Stomach (tissue), 4 donors: Measurements from ENCODE around the gene MTCL1.

Experiments used
- EP300 ChIP-seq: sonication (generic); formaldehyde crosslinking; IDR thresholded peaks from one replicate; pipeline ENCODE4 v1.6.1; 2017; ENCODE audit warnings: antibody characterized with exemption
- POLR2A ChIP-seq, 4 donors: fragments of 450-650 bp; IDR thresholded peaks; one replicate each; pipeline ENCODE4 v1.6.1; 2016; ENCODE audit warnings: antibody characterized with exemption in 4 of 4, control low read depth in 2 of 4, mild to moderate bottlenecking in 1 of 4, moderate library complexity in 1 of 4
- POLR2AphosphoS5 ChIP-seq, 3 donors: sonication (generic); formaldehyde crosslinking; IDR thresholded peaks; one replicate each; pipeline ENCODE4 v1.6.1; 2016; ENCODE audit warnings: antibody characterized with exemption in 3 of 3
- TF ChIP-seq, protein P1 (sequence below), 7 experiments: fragments of 450-650 bp in 4 of 7; fragments of 200-600 bp in 3 of 7; sonication (generic) in 3 of 7; IDR thresholded peaks; one replicate each; pipeline ENCODE4 v1.5.1; 2016 to 2019; ENCODE audit warnings: antibody characterized with exemption in 7 of 7, control low read depth in 2 of 7, mild to moderate bottlenecking in 1 of 7

DNA sequence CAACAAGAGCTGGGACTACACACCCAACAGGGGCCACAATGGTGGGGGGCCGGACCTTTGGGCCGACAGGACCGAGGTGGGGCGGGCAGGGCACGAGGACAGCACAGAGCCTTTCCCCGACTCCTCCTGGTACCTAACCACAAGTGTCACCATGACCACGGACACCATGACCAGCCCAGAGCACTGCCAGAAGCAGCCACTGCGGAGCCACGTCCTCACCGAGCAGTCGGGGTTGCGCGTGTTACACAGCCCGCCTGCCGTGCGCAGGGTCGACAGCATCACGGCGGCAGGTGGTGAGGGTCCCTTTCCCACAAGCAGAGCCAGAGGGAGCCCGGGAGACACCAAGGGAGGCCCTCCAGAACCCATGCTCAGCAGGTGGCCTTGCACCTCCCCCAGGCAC lies 119.5 kb downstream of the MTCL1 start:
- TF ChIP-seq, protein P1, sequence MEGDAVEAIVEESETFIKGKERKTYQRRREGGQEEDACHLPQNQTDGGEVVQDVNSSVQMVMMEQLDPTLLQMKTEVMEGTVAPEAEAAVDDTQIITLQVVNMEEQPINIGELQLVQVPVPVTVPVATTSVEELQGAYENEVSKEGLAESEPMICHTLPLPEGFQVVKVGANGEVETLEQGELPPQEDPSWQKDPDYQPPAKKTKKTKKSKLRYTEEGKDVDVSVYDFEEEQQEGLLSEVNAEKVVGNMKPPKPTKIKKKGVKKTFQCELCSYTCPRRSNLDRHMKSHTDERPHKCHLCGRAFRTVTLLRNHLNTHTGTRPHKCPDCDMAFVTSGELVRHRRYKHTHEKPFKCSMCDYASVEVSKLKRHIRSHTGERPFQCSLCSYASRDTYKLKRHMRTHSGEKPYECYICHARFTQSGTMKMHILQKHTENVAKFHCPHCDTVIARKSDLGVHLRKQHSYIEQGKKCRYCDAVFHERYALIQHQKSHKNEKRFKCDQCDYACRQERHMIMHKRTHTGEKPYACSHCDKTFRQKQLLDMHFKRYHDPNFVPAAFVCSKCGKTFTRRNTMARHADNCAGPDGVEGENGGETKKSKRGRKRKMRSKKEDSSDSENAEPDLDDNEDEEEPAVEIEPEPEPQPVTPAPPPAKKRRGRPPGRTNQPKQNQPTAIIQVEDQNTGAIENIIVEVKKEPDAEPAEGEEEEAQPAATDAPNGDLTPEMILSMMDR (IDR thresholded peaks at IDR 0.05), result no peak
- TF ChIP-seq POLR2AphosphoS5 (IDR thresholded peaks at IDR 0.05), result no peak
- TF ChIP-seq EP300, result no peak
- TF ChIP-seq POLR2A (IDR thresholded peaks at IDR 0.05), result no peak
